ENCODE results near the gene PLEKHA7. TPM values are rescaled to one million over a fixed set of nuclear protein-coding genes. Genes with fewer than 3 reads are reported as not detected.

The PLEKHA7 gene
- total RNA-seq, 1 experiment from 2014 or later: 7.2 TPM

DNA sequence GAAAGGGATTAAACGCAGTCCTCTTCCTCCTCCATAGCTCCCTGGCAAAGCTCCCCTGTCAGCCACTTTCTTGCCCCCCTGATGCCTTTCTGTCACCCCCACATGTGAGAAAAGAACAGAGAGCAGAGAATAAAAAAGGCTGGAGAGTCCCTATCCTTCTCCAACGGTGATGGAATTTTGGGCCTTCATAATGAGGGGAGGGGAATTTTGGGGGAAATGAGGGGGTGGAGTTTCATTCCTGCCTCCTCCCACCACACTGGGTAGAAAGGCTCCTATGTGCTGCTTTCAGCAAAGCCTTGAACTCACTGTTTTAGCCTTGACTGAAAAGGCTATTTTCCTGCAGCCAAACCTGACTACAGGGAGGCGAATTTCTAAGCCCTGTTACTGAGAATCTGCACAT lies 216.4 kb downstream of the PLEKHA7 start:
- DNase-seq (ENCODE audit: low read depth, low spot score): no peak
- Histone ChIP-seq H3K4me3 (replicated peaks in 1 of 2; ENCODE audit: low read depth in 1 of 2, low read length in 2 of 2) (no peak overlapping the region), H3K79me2 (ENCODE audit: insufficient read depth, low read length) (no peaks in the 10 kb centered on the region), H3K9me3 (ENCODE audit: control insufficient read depth in 1 of 2, insufficient read depth in 1 of 2, low read depth in 1 of 2, low read length in 2 of 2) (no peaks in the 10 kb centered on the region), H4K20me1 (ENCODE audit: insufficient read depth) (no peaks in the 10 kb centered on the region), H2AFZ (ENCODE audit: low read depth, low read length, poor library complexity, severe bottlenecking) (no peak overlapping the region), H3K9ac (ENCODE audit: low read length) (no peak overlapping the region), H3K36me3 (ENCODE audit: control insufficient read depth in 1 of 2, insufficient read depth in 2 of 2, low read length in 2 of 2) (no peaks in the 10 kb centered on the region), H3K4me2 (ENCODE audit: low read length) (no peak overlapping the region), H3K9me2 (ENCODE audit: insufficient read depth) (no peaks in the 10 kb centered on the region), H3K27me3 (ENCODE audit: insufficient read depth, low read length) (no peaks in the 10 kb centered on the region), H3K4me1 (ENCODE audit: control insufficient read depth in 1 of 2, insufficient read depth in 2 of 2, low read length in 2 of 2) (no peaks in the 10 kb centered on the region; a peak in 1 of 4 replicates), H3K27ac (ENCODE audit: low read depth, low read length) (no peak overlapping the region)
- TF ChIP-seq TCF7L2 (IDR thresholded peaks at IDR 0.05; ENCODE audit: borderline replicate concordance, extremely low read depth, insufficient read depth, insufficient read length) (no peak), FOSL1 (IDR thresholded peaks at IDR 0.05; ENCODE audit: low read depth) (no peak), REST (IDR thresholded peaks at IDR 0.05; ENCODE audit: low read depth) (no peak), RAD21 (IDR thresholded peaks at IDR 0.05; ENCODE audit: low read depth) (no peak), CBX3 (IDR thresholded peaks at IDR 0.05; ENCODE audit: low read depth) (no peak), ELF1 (IDR thresholded peaks at IDR 0.05; ENCODE audit: borderline replicate concordance, low read depth) (no peak), ZFX (IDR thresholded peaks at IDR 0.05) (no peak), SP1 (IDR thresholded peaks at IDR 0.05; ENCODE audit: low read depth) (no peak), POLR2A (IDR thresholded peaks at IDR 0.05; ENCODE audit: borderline replicate concordance, extremely low read depth, insufficient read depth, insufficient read length) (no peak), SIN3A (IDR thresholded peaks at IDR 0.05; ENCODE audit: low read depth) (no peak), ATF3 (IDR thresholded peaks at IDR 0.05) (no peak)
- TF ChIP-seq, protein P1, sequence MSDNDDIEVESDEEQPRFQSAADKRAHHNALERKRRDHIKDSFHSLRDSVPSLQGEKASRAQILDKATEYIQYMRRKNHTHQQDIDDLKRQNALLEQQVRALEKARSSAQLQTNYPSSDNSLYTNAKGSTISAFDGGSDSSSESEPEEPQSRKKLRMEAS (IDR thresholded peaks at IDR 0.05): no peak
- ChIA-PET CTCF (no interaction called here), POLR2A (no interaction called here), RAD21 (ENCODE audit: low non-redundant PET in 1 of 2, low total read pairs in 2 of 2, uncharacterized antibody in 2 of 2, unreplicated experiment in 2 of 2) (no interaction called here)
- ATAC-seq: no peak
- intact Hi-C loops (cut with micrococcal nuclease): no loop called here
- BruUV-seq (replicated peaks): no TSS peak
